ENCODE results near the gene OLIG1. TPM values are rescaled to one million over a fixed set of nuclear protein-coding genes. Genes with fewer than 3 reads are reported as not detected.

The OLIG1 gene
- total RNA-seq, 4 donors from 2014 or later = 1.4 TPM; not detected in 2

DNA sequence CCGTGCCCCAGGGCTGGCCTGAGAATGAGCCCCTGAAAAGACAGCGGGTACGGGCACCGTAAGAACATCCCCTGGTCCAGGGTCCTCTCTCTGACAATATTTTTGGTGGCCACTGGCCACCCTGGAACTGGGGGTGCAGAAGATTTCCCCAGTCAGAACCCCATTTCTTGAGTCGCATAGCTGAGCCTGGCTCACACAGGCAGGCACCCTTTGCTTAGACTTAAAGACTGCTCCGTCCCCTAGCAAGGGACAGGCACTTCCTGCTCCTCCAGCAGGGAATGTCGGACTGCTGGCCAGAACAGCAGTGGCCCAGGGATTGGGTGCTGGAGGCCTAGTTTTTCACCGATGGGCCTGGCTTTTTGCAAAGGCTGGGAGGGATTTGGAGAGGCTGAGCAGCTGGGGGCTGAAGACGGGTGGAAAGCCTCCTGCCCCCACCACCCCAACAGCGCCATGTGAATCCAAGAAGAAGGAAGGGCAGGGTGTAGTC, 39.9 kb upstream of the OLIG1 start:
- TF ChIP-seq CTCF (IDR thresholded peaks at IDR 0.05 in 4 of 5, conservative IDR thresholded peaks at IDR 0.05 in 1 of 5) (no peak), POLR2A (IDR thresholded peaks at IDR 0.05) (no peak)
- DNase-seq (no peak), ATAC-seq (no peak)
- no peaks in the 10 kb centered on the region for H3K36me3 ChIP-seq
- H3K27me3 ChIP-seq = peaks cover 65 to 84% (median 70%) of the 10 kb centered on the region in 3 donors
- intact Hi-C loops (cut with DNase I; ENCODE audit: low total_unique reads) = no loop called here
- H3K9me3 ChIP-seq = no peaks in the 10 kb centered on the region
- in situ Hi-C loops (cut with MboI; ENCODE audit: low sequenced_read_pairs in 4 of 4) = no loop called here
- H3K27ac ChIP-seq = no peak overlapping the region
- H3K4me3 ChIP-seq = no peak overlapping the region
- peaks cover 5 to 7% of the 10 kb centered on the region in 2 donors for H3K4me1 ChIP-seq

- TF ChIP-seq CTCF (IDR thresholded peaks at IDR 0.05 in 4 of 5, conservative IDR thresholded peaks at IDR 0.05 in 1 of 5) = no peak
- TF ChIP-seq POLR2A (IDR thresholded peaks at IDR 0.05) = no peak
- Histone ChIP-seq H3K36me3 (no peaks in the 10 kb centered on the region), H3K27ac (no peak overlapping the region), H3K4me1 (peaks cover 2 to 7% of the 10 kb centered on the region in 2 donors), H3K27me3 (peaks cover 59 to 78% (median 64%) of the 10 kb centered on the region in 3 donors), H3K4me3 (no peak overlapping the region), H3K9me3 (no peaks in the 10 kb centered on the region)
- in situ Hi-C loops (cut with MboI; ENCODE audit: low sequenced_read_pairs in 4 of 4) (no loop called here), intact Hi-C loops (cut with DNase I; ENCODE audit: low total_unique reads) (no loop called here)
- DNase-seq (no peak), ATAC-seq (no peak)
These were observed 39.3 kb upstream of the OLIG1 start for GRCh38 chr21:33030633-33031032.

GRCh38 chr21:33031152-33031911, 38.6 kb upstream of the OLIG1 start:
- TF ChIP-seq CTCF (IDR thresholded peaks at IDR 0.05 in 4 of 5, conservative IDR thresholded peaks at IDR 0.05 in 1 of 5) (no peak), POLR2A (IDR thresholded peaks at IDR 0.05) (no peak)
- Histone ChIP-seq H3K9me3 (no peaks in the 10 kb centered on the region), H3K36me3 (no peaks in the 10 kb centered on the region), H3K4me1 (peaks cover 0 to 7% of the 10 kb centered on the region in 2 donors), H3K4me3 (no peak overlapping the region), H3K27me3 (peaks cover 52 to 71% (median 58%) of the 10 kb centered on the region in 3 donors), H3K27ac (no peak overlapping the region)
- ATAC-seq = no peak
- DNase-seq = no peak
- in situ Hi-C loops (cut with MboI; ENCODE audit: low sequenced_read_pairs in 4 of 4) (no loop called here), intact Hi-C loops (cut with DNase I; ENCODE audit: low total_unique reads) (no loop called here)

DNA sequence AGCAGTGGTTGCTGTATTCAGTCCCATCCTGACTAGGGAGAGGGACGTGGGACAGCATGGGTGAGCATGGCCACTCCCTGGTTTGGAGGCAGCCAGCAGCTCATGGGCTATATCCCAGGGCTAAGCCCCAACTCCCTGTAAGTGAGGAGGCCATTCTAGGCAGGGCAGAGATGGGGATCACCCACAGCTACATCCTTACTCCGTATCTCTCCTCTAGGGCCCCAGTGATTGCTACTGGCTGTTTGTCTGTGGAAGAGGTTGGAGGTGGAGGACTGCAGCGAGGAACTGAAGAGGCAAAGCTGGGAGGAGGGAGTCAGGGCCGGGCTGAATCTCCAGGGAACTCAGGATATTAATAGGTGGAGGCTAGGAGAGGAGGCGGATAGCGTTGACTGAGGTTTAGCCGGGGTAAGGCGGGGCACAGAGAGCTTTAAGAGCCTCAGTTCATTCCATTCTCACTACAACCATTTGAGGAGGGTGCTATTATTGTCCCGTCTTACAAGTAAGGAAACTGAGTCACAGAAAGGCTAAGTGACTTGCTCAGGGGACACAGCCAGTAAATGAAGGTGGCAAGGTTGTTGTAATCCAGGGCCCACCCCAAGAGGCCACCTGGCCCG, 37.4 kb upstream of the OLIG1 start:
- H3K9me3 ChIP-seq = no peaks in the 10 kb centered on the region
- peaks cover 0 to 7% of the 10 kb centered on the region in 2 donors for H3K4me1 ChIP-seq
- H3K27ac ChIP-seq = no peak overlapping the region
- DNase-seq (no peak), ATAC-seq (no peak)
- H3K36me3 ChIP-seq = no peaks in the 10 kb centered on the region
- in situ Hi-C loops (cut with MboI; ENCODE audit: low sequenced_read_pairs in 4 of 4) = no loop called here
- H3K27me3 ChIP-seq = peaks cover 41 to 59% (median 50%) of the 10 kb centered on the region in 3 donors
- no peak overlapping the region for H3K4me3 ChIP-seq
- TF ChIP-seq POLR2A (IDR thresholded peaks at IDR 0.05) = no peak
- TF ChIP-seq CTCF (IDR thresholded peaks at IDR 0.05 in 4 of 5, conservative IDR thresholded peaks at IDR 0.05 in 1 of 5) = no peak
- intact Hi-C loops (cut with DNase I; ENCODE audit: low total_unique reads) = no loop called here

Measured in gastrocnemius medialis (tissue), 4 donors.